ENCODE results near the gene ATXN1. TPM values are rescaled to one million over a fixed set of nuclear protein-coding genes. Genes with fewer than 3 reads are reported as not detected.

The ATXN1 gene
- total RNA-seq, 1 donor from 2014 or later = 62.7 TPM

DNA sequence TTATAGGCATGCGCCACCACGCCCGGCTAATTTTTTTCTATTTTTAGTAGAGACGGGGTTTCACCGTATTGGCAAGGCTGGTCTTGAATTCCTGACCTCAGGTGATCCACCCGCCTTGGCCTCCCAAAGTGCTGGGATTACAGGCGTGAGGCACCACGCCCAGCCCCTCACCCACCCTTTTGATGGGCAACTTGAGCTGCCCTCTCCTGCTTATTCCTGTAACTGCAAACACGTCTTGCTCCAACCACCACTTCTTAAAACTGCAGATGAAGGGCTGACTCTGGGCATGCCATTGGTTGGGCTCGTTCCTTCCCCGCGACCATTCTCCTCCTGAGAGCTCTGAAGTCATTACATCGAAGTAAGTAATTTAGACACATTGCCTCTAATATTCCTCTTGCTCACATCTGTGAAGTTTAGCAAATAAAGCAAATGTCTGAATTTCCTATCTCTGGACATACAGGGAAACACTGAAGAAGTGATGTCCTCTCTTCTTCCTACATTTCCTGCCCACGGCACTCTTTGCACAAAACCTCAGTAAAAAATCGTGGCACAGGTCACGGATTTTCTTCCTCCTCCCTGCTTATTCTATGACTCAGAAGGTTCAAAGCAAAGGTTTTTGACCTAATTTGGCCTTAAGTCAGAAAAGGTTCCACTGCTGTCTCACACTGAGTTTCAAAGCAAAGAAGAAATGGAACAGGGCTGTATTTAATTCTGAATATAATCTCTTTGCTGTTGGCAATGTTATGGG lies 405.4 kb downstream of the ATXN1 start:
- intact Hi-C loops (cut with micrococcal nuclease) = no loop called here

DNA sequence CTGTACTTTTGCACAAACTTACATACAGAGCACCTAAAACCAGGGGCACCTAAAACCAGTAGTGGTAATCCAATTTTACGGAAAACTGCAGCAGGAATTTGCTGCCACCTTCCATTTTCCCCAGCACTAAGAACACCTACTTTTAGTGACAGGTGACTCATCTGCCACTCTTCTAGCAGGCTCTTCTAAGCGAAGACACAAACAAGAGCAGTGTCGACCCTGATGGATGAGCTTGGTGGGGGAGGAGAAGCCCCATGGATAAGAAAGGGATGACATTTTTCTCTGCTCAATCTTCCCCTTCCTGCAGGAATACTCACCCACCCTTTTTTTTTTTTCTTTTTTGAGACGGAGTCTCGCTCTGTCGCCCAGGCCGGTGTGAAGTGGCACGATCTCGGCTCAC lies 406.0 kb downstream of the ATXN1 start:
- intact Hi-C loops (cut with micrococcal nuclease) = no loop called here

DNA sequence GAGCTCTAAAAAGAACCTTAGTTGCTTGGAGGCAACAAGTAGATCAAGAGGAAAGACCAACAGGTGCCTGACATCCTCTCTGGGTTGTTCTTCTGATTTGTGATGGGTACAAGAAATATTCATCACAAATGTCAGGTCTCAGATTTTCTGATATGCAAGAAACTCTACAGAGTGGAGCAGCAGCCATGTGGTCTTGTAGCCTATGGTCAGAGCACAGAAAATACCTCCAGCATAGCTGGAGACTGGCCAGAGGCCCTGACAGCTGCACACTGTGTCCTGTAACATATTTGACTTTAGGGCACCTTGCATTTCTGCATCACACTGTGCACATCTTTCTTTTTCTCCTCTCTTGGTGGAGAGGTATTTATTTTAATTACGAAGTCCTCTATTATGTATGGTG lies 406.6 kb downstream of the ATXN1 start:
- intact Hi-C loops (cut with micrococcal nuclease) = no loop called here

DNA sequence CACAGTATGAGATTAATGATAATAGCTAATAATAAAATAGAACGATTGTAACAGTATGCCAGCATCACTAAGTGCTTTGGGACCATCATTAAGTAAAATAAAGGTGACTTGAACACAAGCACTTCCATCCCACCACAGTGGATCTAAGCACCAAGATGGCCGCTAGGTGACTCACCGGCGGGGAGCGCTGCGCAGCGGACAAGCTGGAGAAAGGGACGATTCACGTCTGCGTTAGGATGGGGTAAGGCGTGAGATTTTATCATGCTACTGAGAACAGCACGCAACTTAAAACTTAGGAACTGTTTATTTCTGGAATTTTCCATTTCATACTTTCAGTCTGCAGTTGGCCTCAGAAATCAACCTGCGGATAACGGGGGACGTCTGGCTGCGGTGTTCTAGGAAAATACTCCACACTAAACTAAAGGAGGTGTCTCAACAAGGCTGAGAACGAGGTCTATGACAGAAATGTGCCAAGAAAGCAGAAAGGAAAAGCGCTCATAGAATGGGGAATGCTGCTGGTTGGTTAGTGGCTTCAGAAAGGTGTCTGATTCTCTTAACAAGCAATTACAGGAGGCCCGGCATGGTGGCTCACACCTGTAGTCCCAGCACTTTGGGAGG lies 408.3 kb downstream of the ATXN1 start:
- intact Hi-C loops (cut with micrococcal nuclease) = no loop called here

DNA sequence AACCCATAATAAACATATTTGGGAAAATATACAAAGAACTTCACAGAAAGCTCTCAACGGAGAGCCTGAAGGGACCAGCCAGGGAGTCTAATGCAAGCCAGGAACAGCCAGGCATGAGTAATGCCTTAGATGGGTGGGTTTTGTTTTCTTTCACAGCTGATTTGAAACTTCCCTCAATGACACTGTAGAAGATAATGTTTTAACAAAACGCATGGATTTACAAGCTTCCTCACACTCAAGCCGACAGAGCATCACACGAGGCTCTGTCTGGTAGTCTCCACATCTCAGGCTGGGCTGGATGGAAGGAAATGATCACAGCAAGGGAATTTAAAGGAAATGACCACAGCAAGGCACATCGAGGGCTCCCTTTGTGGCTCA lies 409.0 kb downstream of the ATXN1 start:
- intact Hi-C loops (cut with micrococcal nuclease) = no loop called here

DNA sequence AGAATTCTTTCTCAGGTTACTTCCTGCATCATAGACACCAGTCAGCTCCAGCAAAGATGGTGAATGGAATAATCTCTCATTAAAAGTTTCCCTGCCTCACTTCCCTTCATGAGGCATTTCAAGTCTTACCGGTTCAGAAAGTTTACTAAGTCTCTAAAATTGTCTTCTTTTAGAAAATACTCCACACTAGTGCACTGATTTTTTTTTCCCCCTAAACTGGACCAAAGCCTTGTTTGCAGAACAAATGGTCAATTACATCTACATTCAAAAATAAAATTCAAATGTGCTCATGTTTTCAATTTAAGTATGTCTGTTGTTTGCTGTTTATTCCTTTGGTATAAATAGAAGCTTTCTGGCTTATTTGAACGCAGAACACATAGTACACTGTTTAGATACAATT lies 411.7 kb downstream of the ATXN1 start:
- intact Hi-C loops (cut with micrococcal nuclease) = no loop called here

DNA sequence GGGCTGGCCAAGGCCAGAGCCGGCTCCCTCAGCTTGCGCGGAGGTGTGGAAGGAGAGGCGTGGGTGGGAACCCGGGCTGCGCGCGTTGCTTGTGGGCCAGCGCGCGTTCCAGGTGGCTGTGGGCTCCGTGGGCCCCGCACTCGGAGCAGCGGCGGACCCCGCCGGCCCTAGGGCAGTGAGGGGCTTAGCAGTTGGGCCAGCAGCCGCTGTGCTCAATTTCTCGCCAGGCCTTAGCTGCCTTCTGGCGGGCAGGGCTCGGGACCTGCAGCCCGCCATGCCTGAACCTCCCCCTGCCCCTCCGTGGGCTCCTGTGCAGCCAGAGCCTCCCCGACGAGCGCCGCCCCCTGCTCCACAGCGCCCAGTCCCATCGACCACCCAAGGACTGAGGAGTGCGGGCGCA lies 414.4 kb downstream of the ATXN1 start:
- intact Hi-C loops (cut with micrococcal nuclease) = no loop called here

DNA sequence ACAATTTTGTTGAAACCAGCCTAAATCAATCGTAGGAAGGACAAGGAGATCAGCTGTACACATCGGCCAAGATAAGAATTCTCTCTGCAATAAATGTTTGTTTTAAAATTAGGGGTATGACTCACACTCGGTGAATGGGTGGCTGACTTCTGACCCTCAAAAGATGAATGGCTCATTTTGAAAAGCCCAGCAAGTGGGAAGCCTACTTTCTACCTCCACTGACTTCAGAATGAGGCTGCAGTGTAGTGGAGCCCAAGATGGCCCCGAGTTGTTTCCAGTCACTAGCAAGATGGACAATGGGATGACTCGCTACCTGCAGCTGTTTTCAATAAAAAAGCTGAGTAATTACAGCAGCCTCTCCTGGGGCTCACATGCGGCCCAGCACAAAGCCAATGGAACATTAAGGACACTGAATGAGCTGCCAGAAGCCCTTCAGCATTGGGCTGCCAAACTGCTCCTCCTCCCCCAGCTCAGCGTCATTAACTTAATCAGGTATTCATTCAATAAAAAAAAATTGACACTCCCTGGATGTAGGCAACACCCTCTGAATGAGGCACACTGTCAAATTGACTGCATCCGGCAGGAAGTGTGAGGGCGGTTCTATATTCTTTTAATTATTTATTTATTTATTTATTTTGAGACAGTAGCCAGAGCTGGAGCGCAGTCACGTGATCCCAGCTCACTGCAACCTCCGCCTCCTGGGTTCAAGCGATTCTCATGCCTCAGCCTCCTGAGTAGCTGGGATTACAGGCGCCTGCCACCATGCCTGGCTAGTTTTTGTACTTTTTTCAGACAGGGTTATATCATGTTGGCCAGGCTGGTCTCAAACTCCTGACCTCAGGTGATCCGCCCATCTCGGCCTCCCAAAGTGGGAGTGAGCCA lies 415.6 kb downstream of the ATXN1 start:
- intact Hi-C loops (cut with micrococcal nuclease) = no loop called here

DNA sequence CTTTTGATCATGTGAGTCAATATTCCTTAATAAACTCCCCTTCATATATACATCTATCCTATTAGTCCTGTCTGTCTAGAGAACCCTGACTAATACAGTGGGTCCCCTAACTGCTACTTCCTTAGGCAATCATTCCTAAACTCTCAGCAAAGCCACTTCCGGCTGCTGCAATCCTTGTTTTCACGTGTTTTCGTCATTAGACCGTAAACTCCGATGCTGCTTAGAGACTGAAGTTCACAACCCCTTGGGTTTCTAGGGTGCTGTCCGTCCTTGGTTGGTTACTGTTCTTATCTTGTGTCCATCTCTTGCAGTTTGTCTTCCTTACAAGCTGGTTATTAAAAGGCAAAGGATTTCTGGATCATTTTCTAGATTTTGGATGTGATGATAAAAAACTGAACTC lies 416.5 kb downstream of the ATXN1 start:
- intact Hi-C loops (cut with micrococcal nuclease) = no loop called here

DNA sequence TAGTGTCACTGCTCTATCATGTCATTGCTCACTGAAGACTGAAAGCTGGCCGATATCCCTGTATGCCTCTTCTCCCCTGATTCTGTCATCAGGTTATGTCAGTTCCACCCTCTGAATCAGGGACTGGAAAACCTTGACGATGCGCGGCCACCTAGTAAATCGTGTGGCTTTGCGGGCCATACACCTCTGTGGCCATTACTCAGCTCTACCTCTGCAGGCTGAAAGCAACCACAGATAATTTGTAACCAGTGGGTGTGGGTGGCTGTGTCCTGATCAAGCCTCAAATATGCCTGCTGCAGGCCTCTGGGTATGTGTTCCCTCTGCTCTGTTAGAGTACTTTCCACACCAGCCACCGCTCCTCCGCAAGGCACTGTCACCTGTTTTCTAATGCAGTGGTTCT lies 417.7 kb downstream of the ATXN1 start:
- intact Hi-C loops (cut with micrococcal nuclease) = no loop called here

DNA sequence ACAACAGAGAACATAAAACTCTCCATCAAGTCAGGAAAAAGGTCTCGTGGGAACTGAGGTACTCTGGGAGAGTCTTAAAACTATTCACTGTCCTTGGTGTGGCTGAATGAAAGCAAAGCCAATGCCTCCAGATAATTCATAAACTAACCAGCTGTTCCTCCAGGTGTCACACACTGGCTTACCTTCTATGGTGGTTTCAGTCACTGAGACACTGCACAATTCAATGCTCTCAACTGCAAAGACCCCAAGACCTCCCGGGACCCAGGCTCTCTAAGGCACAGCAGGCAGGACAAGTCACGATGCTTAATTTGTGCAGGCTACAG lies 422.0 kb downstream of the ATXN1 start:
- intact Hi-C loops (cut with micrococcal nuclease) = loop anchor here (10.0 kb wide), 1 partner anchor 746 kb away; no protein-coding TSS in a partner anchor

DNA sequence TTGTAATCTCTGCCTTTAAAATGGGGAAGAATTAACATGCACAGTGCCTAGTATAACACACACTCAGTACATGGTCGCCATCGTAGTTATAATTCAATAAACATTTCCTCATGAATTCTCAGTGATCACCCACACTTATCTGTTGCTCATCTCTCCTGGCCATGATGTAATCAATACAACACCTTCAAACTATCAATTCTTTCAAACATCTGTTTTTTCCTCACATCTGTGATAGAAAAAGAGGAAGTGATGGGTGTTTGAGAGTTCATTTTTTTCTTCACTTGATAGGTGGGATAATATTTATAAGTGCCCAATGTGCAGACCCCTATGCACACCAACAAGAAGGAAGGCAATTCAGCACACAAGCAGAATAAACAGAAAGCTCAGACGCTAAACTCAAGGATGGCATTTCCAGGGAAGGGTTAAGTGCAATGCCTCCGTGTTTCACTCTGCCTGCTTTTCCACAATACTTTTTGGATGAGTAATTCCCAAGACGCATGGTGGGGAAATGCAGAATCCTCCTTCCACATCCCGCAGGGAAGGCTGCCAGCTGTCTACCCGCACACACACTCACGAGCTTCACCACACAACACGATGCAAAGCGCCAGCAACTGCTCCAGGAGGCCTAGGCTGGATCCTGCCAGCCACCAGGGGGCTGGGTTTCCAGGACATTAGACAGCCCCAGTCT lies 422.5 kb downstream of the ATXN1 start:
- intact Hi-C loops (cut with micrococcal nuclease) = loop anchor here (10.0 kb wide), 1 partner anchor 746 kb away; no protein-coding TSS in a partner anchor

DNA sequence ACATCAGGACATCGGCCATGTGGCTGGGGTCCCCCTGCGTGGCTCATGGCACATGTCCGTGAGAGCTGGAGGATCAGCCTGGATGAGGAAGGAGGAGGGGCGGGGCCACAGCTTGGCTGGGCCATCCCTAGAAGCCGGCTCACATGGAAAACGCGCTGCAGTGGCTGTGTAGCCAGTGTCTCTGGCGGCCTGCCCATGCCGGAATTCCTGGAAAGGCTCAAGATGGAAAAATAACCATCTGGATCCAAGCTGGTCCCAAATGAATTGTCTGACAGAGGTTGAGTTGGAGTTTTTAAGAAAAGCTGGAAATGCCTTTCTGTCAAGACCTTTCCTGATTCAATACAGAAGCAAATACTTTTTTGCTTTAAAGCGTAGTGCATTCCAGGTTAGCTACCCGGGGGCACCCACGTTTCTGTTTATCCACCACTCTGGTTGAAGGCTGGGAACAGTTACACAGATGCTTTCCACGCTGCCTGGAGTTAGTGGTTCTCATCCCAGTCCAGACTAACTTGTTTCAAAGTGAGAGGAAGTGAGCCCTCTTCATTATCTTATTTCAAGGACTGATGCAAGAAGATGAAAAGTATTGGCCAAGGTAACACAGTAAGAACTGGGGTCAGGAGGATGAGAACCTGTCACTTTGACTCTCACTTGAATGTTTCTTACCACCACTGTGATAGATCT lies 423.8 kb downstream of the ATXN1 start:
- intact Hi-C loops (cut with micrococcal nuclease) = loop anchor here (10.0 kb wide), 1 partner anchor 747 kb away; no protein-coding TSS in a partner anchor

DNA sequence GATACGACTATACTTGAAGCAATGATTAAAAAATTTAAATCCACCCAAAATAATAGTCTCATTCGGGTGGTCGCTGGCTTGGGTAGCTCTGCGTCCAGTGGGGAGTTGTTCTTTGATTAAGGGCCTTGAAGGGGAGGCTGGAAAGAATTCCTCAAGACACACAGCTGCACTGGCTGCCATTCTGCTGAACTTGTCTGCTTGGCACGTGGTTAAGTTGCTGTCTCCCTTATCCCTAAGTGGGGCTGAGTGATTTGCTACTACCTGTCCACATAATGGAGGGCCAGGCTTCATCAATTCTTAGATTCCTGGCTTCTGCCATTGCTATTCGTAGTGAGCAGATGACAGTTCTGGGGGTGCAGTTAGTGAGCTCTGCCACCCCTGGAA lies 424.4 kb downstream of the ATXN1 start:
- intact Hi-C loops (cut with micrococcal nuclease) = loop anchor here (10.0 kb wide), 1 partner anchor 748 kb away; no protein-coding TSS in a partner anchor

DNA sequence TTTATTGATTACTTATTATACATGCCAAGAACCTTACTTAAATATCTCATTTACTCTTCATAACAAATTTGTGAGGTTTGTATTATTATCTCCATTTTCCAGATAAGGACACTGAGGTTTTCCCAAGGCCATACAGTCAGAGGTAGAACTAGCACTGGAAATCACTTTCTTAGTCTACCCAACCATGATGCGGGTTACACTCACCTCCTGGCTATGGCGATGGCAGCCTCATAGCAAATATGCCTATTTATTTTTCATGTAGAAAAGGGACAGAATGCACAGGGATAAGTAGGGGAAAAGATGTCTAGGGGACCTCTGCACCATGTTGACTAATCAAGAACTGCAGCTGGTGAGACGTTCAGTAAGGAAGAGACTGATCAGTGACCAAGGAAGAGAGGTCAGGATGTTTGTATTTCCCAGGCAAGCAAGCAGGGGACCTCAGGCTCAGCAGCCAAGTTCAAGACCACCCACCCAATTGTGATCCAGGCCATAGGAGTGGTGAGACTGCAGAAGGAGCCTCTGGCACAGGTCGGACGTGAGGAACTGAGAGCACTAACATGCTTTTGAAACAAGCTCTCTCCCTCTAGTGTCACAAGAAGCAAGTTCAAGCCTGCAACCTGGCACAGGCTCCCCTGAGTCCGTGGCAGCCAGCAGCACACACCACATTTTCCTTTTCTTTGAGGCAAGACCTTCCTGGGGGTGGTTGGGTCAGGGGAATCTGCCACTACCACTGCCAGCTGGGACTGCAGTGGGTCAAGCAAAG lies 425.0 kb downstream of the ATXN1 start:
- intact Hi-C loops (cut with micrococcal nuclease) = loop anchor here (10.0 kb wide), 1 partner anchor 749 kb away; no protein-coding TSS in a partner anchor

DNA sequence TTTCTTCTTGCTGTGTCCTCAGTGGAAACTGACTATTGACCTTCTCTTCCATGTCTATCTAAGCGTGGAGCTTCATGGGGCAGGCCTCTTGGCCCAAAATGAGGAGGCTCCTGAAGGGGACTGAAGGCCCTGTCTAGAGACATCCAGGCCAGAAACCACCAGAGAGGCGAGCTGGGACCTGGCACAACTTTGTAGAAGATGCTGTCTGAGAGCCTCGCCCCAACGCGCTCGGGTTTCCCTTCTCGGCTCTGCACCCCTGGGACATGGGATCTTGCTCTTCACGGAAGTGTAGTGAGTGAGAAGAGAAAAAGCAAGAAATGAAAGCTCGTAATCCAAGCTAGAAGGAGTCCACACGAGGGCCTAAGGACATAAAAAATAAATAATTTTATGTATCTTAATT lies 426.1 kb downstream of the ATXN1 start:
- intact Hi-C loops (cut with micrococcal nuclease) = loop anchor here (10.0 kb wide), 1 partner anchor 750 kb away; no protein-coding TSS in a partner anchor

DNA sequence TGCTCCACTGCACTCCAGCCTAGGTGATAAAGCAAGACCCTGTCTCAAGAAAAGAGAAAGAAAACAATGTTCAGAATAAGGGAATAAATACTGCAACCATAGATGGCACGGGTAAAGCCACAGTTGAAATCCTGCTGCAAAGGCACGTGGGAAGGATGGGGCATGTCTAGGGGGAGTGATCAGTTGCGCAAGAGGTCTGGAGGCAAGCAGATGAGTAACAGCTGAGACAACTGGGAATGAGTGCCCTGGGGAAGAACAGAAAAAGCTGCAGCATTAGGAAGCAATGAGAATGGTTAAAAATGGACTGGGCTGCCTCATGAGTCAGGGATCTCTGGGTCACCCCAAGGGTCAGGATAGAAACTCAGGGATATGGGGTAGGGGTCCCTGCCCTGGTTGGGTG lies 426.6 kb downstream of the ATXN1 start:
- intact Hi-C loops (cut with micrococcal nuclease) = loop anchor here (10.0 kb wide), 1 partner anchor 750 kb away; no protein-coding TSS in a partner anchor

DNA sequence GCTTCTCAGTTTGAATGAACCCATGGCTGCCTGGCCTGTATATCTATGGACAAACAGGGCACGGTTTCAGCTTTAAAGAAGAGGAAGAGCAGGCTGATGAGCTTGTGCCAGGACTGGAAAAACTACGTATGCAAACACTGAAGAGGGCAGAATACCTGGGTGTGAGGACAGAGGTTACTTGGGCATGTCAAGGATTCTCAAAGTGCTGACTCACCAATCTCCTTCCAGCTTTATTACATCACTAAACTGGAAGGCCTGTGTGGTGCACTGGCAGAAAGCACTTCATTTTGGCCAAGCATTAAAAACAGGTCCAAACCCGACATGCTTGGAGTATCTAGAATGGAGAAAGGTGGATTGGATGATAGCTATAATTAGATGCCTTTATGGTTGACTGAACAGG lies 427.7 kb downstream of the ATXN1 start:
- intact Hi-C loops (cut with micrococcal nuclease) = loop anchor here (2.0 to 10.0 kb wide), 3 partner anchors 77 to 751 kb away; no protein-coding TSS in a partner anchor

DNA sequence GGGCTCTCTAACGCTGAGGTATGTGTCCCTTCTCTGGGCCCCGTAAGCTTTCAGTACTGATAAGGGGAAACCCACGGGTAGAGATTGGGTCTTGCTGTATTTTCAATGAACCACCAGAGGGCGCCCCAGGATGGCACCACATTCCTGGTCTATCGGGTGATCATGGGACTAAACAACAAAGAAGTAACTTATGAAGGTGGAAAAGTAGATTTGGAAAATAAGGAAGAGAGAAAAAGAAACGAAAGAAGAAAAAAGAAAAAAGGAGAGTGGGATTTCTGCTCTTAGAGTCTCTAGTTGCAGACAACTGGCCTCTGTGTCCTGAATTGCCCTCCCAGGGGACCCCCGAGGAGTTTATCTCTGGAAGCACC lies 429.1 kb downstream of the ATXN1 start:
- intact Hi-C loops (cut with micrococcal nuclease) = loop anchor here (1.0 to 10.0 kb wide), 5 partner anchors 79 to 753 kb away; no protein-coding TSS in a partner anchor
